Right atrium auricular region (tissue), 2 donors: Measurements from ENCODE around the gene PRDM16. TPM values are rescaled to one million over a fixed set of nuclear protein-coding genes. Genes with fewer than 3 reads are reported as not detected.

ENCODE experiments used
- DNase-seq: peaks from one replicate; pipeline ENCODE4 v3.0.0-alpha.2; 2019; ENCODE audit warnings: low spot score
- H3K27ac ChIP-seq, 2 donors: fragments of 200-600 bp; sonication (generic); 1 replicate in 1 of 2; 2 replicates in 1 of 2; pipeline ENCODE4 v1.5.1; 2016 to 2019
- H3K27me3 ChIP-seq, 2 donors: fragments of 200-600 bp; sonication (generic); one replicate each; pipeline versions ENCODE4 v1.5.1 to v1.6.0; 2017 to 2019
- H3K36me3 ChIP-seq: fragments of 200-600 bp; sonication (generic); one replicate; pipeline ENCODE4 v1.5.1; 2016
- H3K4me1 ChIP-seq, 2 donors: fragments of 200-600 bp; sonication (generic); one replicate each; pipeline versions ENCODE4 v1.5.1 to v1.6.0; 2017 to 2019
- H3K4me3 ChIP-seq, 2 donors: fragments of 200-600 bp; sonication (generic); 1 replicate in 1 of 2; 2 replicates in 1 of 2; pipeline ENCODE4 v1.5.1; 2017 to 2019; ENCODE audit warnings: mild to moderate bottlenecking in 1 of 2, moderate library complexity in 1 of 2
- H3K9me3 ChIP-seq, 2 donors: fragments of 200-600 bp; sonication (generic); one replicate each; pipeline ENCODE4 v1.5.1; 2019
- CTCF ChIP-seq, 2 donors: fragments of 200-600 bp; sonication (generic); IDR thresholded peaks; one replicate each; pipeline ENCODE4 v1.5.1; 2019; ENCODE audit warnings: antibody characterized with exemption in 2 of 2
- total RNA-seq, 2 donors: library from RNA; depleted of rRNA; stranded (reverse); fragments of >200 nt; gene quantifications; one replicate each; pipeline ENCODE4 v1.1.0, GENCODE V29; 2016

The PRDM16 gene
- total RNA-seq, 2 donors from 2014 or later: 0.22 to 3.3 TPM

- DNase-seq: no peak
- no peak for TF ChIP-seq CTCF (IDR thresholded peaks at IDR 0.05)
- Histone ChIP-seq H3K27ac (no peak overlapping the region), H3K4me1 (peaks cover 0 to 2% of the 10 kb centered on the region in 2 donors), H3K9me3 (no peaks in the 10 kb centered on the region), H3K27me3 (peaks cover 0 to 3% of the 10 kb centered on the region in 2 donors), H3K4me3 (no peak overlapping the region), H3K36me3 (no peaks in the 10 kb centered on the region)
Observed at GRCh38 chr1:3078871-3079270, 9.9 kb downstream of the PRDM16 start.

GRCh38 chr1:3079381-3080052, 10.5 kb downstream of the PRDM16 start:
- no peak for TF ChIP-seq CTCF (IDR thresholded peaks at IDR 0.05)
- Histone ChIP-seq H3K27me3 (peaks cover 0 to 3% of the 10 kb centered on the region in 2 donors), H3K4me3 (no peak overlapping the region), H3K36me3 (no peaks in the 10 kb centered on the region), H3K27ac (no peak overlapping the region), H3K9me3 (no peaks in the 10 kb centered on the region), H3K4me1 (no peaks in the 10 kb centered on the region)
- DNase-seq: no peak

DNA sequence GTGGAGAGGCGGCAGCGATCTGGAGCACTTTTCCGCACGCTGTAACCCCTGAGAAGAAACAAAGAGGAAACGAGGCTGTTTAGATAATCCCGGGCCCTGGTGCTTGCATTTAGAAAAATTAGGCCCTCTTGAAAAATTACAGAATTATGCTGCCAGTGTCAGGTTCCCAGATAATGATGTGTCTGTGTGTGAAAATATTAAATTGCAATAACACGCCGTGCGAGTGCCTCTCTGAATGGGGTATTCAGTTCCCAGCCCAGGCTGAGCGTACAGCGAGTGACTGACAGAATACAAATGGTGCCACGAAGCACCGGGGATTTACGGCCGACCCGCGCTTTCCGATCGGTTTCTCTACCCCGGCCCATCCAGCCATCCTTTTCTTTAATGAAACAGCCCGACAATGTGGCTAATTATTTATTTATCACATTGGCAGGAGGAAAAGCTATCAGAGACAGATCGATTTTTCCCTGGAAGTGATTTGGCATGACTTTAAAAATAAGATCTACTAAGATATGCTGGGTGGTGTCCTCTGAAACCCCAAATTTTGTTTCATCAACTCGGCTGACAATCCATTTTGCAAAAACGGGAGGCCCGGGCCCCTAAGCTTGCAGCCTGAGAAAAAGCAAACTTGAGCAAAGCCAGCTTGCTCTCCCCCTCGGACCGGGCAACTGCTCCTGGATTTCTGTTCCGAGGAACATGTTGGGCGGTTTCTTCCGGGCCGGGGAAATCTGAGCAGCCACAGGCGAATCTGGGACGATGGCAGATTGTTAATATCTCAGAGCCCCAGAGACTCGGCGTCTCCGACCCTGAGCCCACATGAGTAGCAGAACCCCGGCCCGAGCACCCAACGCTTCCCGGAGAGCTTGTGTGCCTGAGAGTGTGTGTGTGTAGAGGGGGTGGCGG, 11.3 kb downstream of the PRDM16 start:
- Histone ChIP-seq H3K27ac (no peak overlapping the region), H3K4me3 (no peak overlapping the region), H3K9me3 (no peaks in the 10 kb centered on the region), H3K36me3 (no peaks in the 10 kb centered on the region), H3K27me3 (no peaks in the 10 kb centered on the region), H3K4me1 (no peaks in the 10 kb centered on the region)
- no peak for TF ChIP-seq CTCF (IDR thresholded peaks at IDR 0.05)
- no peak for DNase-seq

DNA sequence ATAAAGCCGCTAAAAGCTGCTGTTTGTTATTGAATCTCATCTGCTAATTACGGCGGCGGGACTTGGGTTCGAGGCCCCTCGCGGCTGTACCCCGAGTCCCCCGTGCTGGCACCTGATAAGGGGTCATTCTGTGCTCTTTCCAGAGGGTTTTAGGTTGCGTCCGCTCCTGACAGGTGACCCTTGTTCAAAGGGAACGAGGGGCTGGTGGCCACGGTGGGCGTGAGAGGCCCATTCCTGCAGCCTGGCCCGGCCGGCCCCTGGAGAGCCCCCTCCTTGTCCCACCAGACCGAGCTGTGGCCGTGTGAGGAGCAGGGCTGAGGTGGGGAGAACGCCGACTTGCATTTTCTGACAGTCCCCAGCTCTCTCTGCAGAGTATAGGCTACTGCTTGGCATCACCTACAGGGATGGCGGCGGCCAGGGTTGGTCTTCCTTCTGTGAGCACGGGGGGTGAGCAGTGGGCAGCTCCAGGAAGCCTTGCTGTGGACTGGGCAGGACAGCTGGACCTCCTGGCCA, 12.2 kb downstream of the PRDM16 start:
- no peaks in the 10 kb centered on the region for H3K9me3 ChIP-seq
- TF ChIP-seq CTCF (IDR thresholded peaks at IDR 0.05): no peak
- no peak for DNase-seq
- H3K27ac ChIP-seq: no peak overlapping the region
- no peaks in the 10 kb centered on the region for H3K36me3 ChIP-seq
- H3K27me3 ChIP-seq: no peaks in the 10 kb centered on the region
- no peak overlapping the region for H3K4me3 ChIP-seq
- H3K4me1 ChIP-seq: no peaks in the 10 kb centered on the region

DNA sequence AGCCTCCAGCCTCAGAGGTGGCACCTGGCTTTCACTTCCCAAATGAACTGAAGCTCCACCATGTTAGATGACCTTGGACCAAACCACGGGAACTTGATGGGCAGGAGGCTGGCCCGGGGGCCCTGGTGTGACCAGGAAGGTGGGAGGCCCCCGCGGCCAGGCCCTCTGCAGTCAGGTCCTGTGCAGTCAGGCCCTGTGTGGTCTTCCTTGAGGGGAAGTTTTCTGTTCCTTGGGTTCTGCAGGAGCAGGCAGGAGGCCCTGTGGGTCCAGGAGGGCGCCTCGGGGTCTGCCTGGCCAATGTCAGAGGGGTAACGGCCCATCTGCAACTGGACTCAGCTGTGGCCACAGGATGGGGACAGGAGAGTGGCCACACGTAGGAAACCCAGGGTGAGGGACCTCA, 13.0 kb downstream of the PRDM16 start:
- Histone ChIP-seq H3K4me1 (no peaks in the 10 kb centered on the region), H3K36me3 (no peaks in the 10 kb centered on the region), H3K27me3 (no peaks in the 10 kb centered on the region), H3K27ac (no peak overlapping the region), H3K9me3 (no peaks in the 10 kb centered on the region), H3K4me3 (no peak overlapping the region)
- no peak for TF ChIP-seq CTCF (IDR thresholded peaks at IDR 0.05)
- no peak for DNase-seq
